Stimulated activated CD4-positive, alpha-beta T cell treated with anti-CD3 and anti-CD28 coated beads, Interleukin-4, amount 100 ng/mL, for 24 hours (primary cell): ENCODE measurements around the gene MS4A4E.
"Not testable (repeated sequence)": the region's sequence is repeated elsewhere in the genome, so short reads cannot be mapped to it uniquely, and the experiment has no call there.

ENCODE experiments used
- DNase-seq: peaks from one replicate; pipeline ENCODE4 v3.0.0-alpha.2; 2020

The MS4A4E gene

DNA sequence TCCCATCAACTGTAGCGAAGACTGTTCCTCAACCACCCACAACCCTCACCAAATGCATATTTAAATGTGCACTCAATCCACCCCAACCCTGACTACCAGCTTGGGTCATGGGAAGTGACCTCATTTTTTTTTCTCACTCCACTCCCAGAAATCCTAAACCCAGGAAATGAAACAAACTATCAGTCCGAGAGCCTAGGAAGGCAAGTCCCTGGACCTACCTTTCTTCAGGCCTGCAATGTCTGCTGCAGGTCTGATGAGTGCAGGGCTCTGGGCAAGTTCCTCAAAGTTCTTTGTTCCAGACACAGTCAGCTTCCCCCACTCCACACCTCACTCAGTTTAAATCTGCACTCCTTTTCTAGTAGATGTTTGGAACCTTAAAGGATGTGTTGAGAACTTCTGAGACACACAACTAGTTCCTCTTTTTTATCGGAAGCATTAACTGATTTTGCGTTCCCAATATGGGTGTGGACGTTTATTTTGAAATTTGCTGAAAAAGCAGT lies at the start of gene MS4A4E:
MS4A4E (minus strand) TSS at position 398 of the 500 bp plus-strand sequence. CDS start 13,082 bp downstream, outside the sequence.
- no peak for DNase-seq

GRCh38 chr11:60292145-60292544 lies 49.2 kb upstream of the MS4A4E start:
- DNase-seq = no peak

- DNase-seq = no peak
These were observed 45.6 kb upstream of the MS4A4E start for GRCh38 chr11:60288531-60288930.

DNA sequence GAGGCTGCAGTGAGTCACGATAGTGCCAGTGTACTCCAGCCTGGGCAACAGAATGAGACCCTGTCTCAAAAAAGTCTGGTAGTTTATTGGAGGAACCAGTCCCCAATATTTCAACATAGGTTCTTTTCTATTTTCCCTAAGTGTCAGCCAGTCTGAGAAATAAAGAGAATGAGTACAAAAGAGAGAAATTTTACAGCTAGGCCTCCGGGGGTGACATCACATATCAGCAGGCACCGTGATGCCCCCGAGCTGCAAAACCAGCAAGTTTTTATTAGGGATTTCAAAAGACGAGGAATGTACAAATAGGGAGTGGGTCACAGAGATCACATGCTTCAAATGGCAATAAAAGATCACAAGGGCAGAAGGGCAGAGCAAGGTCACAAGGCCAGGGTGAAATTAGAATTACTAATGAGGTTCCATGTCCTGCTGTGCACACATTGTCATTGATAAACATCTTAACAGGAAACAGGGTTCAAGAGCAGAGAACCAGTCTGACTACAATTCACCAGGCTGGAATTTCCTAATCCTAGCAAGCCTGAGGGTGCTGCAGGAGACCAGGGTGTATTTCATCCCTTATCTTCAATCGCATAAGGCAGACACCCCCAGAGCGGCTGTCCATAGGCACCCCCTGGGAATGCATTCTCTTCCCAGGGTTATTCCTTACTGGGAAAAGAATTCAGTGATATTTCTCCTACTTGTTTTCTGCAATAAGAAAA lies 42.6 kb upstream of the MS4A4E start:
- DNase-seq = not testable (repeated sequence)

DNA sequence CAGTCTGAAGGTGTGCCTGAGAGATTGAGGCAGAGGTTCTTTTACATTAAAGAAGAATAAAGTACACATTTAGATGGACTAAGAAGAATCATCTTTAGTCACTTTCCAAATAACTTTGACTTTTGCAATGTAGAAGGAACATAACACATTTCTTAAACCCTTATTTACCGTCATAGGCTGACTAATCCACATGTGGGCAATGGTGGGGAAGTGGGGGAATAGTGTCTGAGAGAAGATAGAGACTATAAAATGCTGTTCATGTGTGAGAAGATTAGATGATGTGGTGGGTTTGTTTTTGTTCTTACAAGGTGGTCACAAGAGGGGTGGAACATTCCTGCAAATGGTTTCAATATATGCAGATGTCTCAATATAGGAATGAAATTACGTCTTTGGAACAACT lies 39.3 kb upstream of the MS4A4E start:
- no peak for DNase-seq

DNA sequence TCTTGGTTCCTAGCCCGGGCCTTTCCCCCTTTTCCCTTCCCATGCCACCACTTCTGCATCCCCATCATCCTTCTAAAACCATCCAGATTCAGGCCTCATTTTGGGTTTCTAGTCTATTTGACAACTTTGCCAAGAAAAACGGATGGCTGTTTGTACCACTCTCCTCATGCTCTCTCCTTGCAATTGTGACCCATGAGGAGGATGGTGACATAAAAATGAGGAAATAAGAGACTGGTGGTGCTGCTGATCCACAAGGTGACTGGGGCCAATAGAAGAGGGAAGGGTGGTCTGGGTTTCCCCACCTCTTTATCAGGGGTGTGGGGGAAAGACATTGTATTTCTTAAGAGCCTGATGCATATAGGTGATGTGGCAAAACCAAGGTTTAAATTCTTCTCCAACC lies 38.5 kb upstream of the MS4A4E start:
- no peak for DNase-seq

DNA sequence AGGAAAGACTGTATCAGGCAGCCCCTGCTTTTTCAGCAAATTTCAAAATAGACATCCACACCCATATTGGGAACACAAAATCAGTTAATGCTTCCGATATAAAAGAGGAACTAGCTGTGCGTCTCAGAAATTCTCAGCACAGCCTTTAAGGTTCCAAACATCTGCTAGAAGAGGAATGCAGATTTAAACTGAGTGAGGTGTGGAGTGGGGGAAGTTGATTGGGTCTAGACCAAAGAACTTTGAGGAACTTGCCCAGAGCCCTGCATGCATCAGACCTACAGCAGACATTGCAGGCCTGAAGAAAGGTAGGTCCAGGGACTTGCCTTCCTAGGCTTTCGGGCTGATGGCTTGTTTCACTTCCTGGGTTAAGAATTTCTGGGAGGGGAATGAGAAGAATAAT lies 37.5 kb upstream of the MS4A4E start, which contains the start of gene MS4A4A:
MS4A4A (plus strand) TSS at position 255 of the 400 bp plus-strand sequence; CDS start at position 265, 10 bp downstream.
- DNase-seq = no peak

DNA sequence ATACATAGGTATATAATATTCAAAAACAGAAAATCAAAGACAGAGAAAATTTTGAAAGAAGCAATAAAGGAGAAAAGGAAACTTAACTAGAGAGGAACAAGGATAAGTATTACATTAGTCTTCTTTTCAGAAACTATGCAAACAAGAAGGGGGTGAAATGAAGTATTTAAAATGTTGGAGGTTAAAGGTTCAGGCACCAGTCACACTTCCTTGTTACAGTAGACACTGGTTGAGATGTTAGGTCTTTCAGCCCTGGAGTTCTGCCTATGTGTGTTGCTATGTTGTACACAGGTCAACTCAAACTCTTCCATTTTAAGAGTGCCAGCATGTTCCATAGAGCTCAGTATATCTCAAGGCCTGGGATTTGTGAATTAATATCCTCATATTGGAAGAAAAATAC lies 31.5 kb upstream of the MS4A4E start:
- DNase-seq = no peak

DNA sequence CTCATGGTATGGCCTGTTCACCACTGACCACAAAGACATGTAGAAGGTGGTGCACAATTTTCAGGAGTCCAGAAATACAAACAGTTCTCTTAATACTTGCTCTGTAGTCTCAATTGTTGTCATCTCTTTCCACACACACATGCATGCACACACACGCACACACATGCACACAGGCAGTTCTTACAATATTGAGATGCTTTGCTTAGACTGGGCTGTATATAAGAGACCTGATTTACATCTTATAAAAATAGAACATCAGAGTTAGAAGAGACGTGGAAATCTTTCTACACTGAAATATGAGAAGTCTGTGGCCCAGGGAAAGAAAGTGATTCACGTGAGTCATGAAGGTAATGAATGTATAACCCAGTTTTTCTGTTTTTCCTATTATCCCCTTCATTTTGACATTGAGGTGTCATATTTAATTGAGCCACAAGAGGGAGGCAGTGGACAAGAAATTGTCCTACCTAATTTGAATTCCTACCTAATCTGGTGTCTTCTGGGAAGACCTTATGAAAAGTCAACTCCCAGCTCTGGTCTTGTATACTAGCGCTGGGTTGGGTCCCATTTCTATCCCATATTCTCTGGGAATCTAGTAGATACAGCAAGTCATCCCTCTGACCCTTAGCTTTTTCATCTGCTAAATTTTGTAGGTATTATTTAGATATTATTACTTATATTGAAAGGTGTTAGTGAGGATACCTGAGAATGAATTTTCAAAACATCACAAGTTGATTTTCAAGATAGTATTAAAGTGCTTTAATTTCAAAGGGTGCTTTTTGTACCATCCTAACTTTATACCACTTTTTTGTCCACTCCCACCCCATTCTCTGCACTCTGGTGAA lies 22.7 kb upstream of the MS4A4E start:
- peak; percentile 16 for DNase-seq

GRCh38 chr11:60264644-60265043 lies 21.7 kb upstream of the MS4A4E start:
- DNase-seq = no peak

DNA sequence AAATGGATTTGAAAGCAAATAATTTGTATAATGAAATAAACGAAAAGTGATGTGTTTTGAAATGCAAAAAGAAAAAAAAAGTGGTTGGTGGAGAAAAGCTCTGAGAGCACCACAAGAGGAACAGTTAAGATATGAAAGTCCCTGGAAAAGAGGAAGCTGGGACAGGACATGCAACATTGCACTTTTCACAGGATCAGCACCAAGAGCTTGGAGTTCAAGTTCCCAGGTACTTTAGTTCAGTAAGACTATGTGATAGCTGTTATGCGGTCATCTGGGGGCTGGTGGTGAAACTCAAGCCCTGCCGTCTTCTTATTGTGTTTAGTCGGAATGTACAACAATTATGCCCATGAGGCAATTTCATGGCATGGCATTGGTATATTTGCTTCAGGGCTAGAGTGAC lies 20.5 kb upstream of the MS4A4E start:
- DNase-seq = no peak

GRCh38 chr11:60261014-60261413 lies 18.1 kb upstream of the MS4A4E start:
- no peak for DNase-seq

GRCh38 chr11:60257956-60258722 lies 15.2 kb upstream of the MS4A4E start:
- DNase-seq = no peak

DNA sequence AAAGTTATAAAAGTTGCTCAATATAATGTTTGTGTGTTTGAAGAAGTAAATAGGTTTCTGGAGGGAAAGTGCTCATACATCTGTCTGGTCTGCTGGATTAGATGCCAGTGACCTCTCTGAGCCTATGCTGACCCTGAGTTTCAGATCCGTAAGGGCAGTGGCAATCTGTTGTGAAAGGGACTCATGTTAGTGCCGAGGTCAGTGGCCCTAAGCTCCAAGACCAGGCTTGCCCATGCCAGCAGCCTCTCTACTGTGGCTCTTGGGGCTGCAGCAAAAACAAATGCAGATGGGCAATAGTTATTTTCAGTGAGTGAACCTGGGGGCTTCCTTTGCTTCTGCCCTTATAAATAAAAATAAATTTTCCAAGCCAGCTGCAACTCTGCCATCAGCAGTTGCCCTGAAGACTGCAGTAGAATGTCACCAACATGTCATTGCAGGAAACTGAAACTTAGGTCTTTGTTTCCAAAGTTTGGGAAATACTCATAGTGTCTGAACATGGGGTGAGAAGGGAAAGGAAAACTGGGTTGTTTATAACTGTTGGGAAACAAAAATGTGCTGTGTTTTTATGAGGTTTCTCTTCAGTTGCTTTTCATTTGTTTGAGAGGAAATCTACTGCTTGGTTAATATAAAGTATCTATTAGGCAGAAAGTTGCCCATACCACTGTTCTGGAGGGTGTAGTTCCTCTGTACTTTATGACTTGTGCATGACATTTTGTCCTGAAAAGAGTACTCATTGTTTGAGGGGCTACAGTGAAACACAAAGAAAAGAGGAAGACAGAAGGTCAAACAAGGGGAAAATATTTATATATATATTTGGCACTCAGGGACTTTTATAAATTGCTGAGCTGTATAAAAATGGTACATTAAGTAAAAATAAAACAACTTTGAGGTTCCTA lies 9.5 kb upstream of the MS4A4E start:
- DNase-seq = no peak

GRCh38 chr11:60251485-60252212 lies 8.7 kb upstream of the MS4A4E start:
- DNase-seq = no peak

- no peak for DNase-seq
These were observed 1.2 kb downstream of the MS4A4E start for GRCh38 chr11:60241786-60242185.

- no peak for DNase-seq
These were observed 2.3 kb downstream of the MS4A4E start for GRCh38 chr11:60240662-60241061.

- no peak for DNase-seq
These were observed 7.6 kb downstream of the MS4A4E start for GRCh38 chr11:60235321-60235720.

DNA sequence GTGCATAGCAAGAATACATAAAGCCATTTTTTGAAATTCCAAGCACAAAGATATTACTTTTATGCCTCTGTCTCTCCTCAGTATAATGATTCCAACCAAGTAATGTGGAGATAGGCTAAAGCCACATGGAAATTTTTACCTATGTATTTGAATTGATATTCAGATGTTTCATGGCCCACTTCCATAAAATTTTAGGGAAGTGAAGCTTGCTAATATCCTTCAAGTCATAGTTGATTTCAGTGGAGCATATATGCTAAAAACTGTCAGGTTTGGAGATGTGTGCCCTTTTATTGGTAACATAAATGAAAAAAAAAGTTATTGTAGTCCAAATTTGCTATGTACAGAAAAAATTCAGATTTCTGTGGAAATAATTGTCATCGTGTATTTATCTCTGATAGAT lies 12.3 kb downstream of the MS4A4E start:
- DNase-seq = no peak

GRCh38 chr11:60222141-60222540 lies 20.8 kb downstream of the MS4A4E start:
- DNase-seq = no peak

- DNase-seq = no peak
These were observed 21.2 kb downstream of the MS4A4E start for GRCh38 chr11:60221692-60222091.
